Measurements from ENCODE around the gene FHL2.

Gene FHL2

GRCh38 chr2:105421053-105421452 lies 22.2 kb upstream of the FHL2 start:
- DNase-seq, result no peak

GRCh38 chr2:105418522-105418921 lies 19.7 kb upstream of the FHL2 start:
- DNase-seq, result no peak

GRCh38 chr2:105417857-105418436 lies 19.1 kb upstream of the FHL2 start:
- no peak for DNase-seq

GRCh38 chr2:105416156-105416555 lies 17.3 kb upstream of the FHL2 start:
- DNase-seq, result no peak

- no peak for DNase-seq
Measured at GRCh38 chr2:105415007-105415406, 16.2 kb upstream of the FHL2 start.

- no peak for DNase-seq
Measured at GRCh38 chr2:105413206-105413605, 14.4 kb upstream of the FHL2 start.

- no peak for DNase-seq
Measured at GRCh38 chr2:105412584-105412983, 13.7 kb upstream of the FHL2 start.

GRCh38 chr2:105411720-105412407 lies 13.0 kb upstream of the FHL2 start:
- no peak for DNase-seq

- DNase-seq, result no peak
Measured at GRCh38 chr2:105410554-105410953, 11.7 kb upstream of the FHL2 start.

GRCh38 chr2:105409717-105410116 lies 10.9 kb upstream of the FHL2 start:
- DNase-seq, result peak; percentile 42

- DNase-seq, result no peak
Measured at GRCh38 chr2:105407946-105408743, 9.3 kb upstream of the FHL2 start.

GRCh38 chr2:105406221-105406620 lies 7.4 kb upstream of the FHL2 start:
- DNase-seq, result no peak

- DNase-seq, result no peak
Measured at GRCh38 chr2:105405291-105405690, 6.4 kb upstream of the FHL2 start.

GRCh38 chr2:105404736-105405135 lies 5.9 kb upstream of the FHL2 start:
- no peak for DNase-seq

- DNase-seq, result no peak
Measured at GRCh38 chr2:105403783-105404698, 5.2 kb upstream of the FHL2 start.

GRCh38 chr2:105403241-105403782 lies 4.5 kb upstream of the FHL2 start:
- DNase-seq, result no peak

GRCh38 chr2:105402809-105403208 lies 4.0 kb upstream of the FHL2 start:
- DNase-seq, result no peak

GRCh38 chr2:105401867-105402266 lies 3.0 kb upstream of the FHL2 start:
- DNase-seq, result no peak

GRCh38 chr2:105400138-105400540 lies 1.3 kb upstream of the FHL2 start:
- no peak for DNase-seq

- no peak for DNase-seq
Measured at GRCh38 chr2:105399207-105399861, 483 bp upstream of the FHL2 start.

- no peak for DNase-seq
Measured at GRCh38 chr2:105397953-105398335, 907 bp downstream of the FHL2 start.

GRCh38 chr2:105397025-105397722 lies 1.7 kb downstream of the FHL2 start:
- DNase-seq, result no peak
